Ishikawa (cell line): ENCODE data around the gene TAGLN3.

Experiments
- CEBPB ChIP-seq: IDR thresholded peaks from 2 replicates; pipeline ENCODE4 v1.6.1; 2012
- RAD21 ChIP-seq: IDR thresholded peaks from 2 replicates; pipeline ENCODE4 v1.6.1; 2012; ENCODE audit warnings: low read depth
- TAF1 ChIP-seq: IDR thresholded peaks from 2 replicates; pipeline ENCODE4 v1.6.1; 2012; ENCODE audit warnings: low read depth, mild to moderate bottlenecking
- YY1 ChIP-seq: IDR thresholded peaks from 2 replicates; pipeline ENCODE4 v1.6.1; 2012; ENCODE audit warnings: low read depth
- TF ChIP-seq, protein P1 (sequence below): IDR thresholded peaks from 2 replicates; pipeline ENCODE4 v1.6.1; 2012
- TF ChIP-seq, protein P2 (sequence below): IDR thresholded peaks from 2 replicates; pipeline ENCODE4 v1.6.1; 2012
- TF ChIP-seq, protein P3 (sequence below): IDR thresholded peaks from 2 replicates; pipeline ENCODE4 v1.6.1; 2012; ENCODE audit warnings: low read depth, mild to moderate bottlenecking

DNA sequence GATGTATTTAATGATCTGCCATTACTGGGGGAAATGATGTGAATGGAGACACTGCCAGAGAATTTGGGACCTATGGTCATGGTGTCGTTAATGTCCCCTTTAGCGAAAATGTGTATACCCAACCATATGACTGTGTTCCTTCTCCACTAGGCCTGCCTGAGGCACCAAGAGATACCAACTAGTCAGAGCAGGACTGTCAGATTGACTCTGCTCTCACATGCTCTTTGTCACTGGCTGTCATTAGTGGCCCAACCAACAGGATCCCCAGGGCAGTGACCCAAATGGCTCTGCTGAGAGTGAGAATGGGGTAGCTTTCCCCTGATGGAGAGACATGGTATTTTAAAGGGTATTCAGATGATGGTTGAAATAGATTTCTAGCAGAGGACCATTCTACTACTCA lies 2.8 kb downstream of the TAGLN3 start:
- TF ChIP-seq, protein P1, sequence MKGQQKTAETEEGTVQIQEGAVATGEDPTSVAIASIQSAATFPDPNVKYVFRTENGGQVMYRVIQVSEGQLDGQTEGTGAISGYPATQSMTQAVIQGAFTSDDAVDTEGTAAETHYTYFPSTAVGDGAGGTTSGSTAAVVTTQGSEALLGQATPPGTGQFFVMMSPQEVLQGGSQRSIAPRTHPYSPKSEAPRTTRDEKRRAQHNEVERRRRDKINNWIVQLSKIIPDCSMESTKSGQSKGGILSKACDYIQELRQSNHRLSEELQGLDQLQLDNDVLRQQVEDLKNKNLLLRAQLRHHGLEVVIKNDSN: no peak
- TF ChIP-seq, protein P2, sequence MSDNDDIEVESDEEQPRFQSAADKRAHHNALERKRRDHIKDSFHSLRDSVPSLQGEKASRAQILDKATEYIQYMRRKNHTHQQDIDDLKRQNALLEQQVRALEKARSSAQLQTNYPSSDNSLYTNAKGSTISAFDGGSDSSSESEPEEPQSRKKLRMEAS: no peak
- no peak for TF ChIP-seq CEBPB
- TF ChIP-seq YY1: no peak
- no peak for TF ChIP-seq TAF1
- TF ChIP-seq, protein P3, sequence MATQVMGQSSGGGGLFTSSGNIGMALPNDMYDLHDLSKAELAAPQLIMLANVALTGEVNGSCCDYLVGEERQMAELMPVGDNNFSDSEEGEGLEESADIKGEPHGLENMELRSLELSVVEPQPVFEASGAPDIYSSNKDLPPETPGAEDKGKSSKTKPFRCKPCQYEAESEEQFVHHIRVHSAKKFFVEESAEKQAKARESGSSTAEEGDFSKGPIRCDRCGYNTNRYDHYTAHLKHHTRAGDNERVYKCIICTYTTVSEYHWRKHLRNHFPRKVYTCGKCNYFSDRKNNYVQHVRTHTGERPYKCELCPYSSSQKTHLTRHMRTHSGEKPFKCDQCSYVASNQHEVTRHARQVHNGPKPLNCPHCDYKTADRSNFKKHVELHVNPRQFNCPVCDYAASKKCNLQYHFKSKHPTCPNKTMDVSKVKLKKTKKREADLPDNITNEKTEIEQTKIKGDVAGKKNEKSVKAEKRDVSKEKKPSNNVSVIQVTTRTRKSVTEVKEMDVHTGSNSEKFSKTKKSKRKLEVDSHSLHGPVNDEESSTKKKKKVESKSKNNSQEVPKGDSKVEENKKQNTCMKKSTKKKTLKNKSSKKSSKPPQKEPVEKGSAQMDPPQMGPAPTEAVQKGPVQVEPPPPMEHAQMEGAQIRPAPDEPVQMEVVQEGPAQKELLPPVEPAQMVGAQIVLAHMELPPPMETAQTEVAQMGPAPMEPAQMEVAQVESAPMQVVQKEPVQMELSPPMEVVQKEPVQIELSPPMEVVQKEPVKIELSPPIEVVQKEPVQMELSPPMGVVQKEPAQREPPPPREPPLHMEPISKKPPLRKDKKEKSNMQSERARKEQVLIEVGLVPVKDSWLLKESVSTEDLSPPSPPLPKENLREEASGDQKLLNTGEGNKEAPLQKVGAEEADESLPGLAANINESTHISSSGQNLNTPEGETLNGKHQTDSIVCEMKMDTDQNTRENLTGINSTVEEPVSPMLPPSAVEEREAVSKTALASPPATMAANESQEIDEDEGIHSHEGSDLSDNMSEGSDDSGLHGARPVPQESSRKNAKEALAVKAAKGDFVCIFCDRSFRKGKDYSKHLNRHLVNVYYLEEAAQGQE: no peak
- no peak for TF ChIP-seq RAD21
